Measurements from ENCODE around the gene OR2G6. TPM values are rescaled to one million over a fixed set of nuclear protein-coding genes. Genes with fewer than 3 reads are reported as not detected.

OR2G6 gene
- 4.3 and 13.2 TPM in 2 replicates for total RNA-seq

GRCh38 chr1:248507773-248508172 lies at the start of gene OR2G6:
TSS of gene OR2G6 (plus strand) at chr1:248508073. CDS start at chr1:248521647, 13,574 bp downstream.

GRCh38 chr1:248473051-248473450 lies 34.8 kb upstream of the OR2G6 start, which contains the start of gene OR2T3:
TSS of gene OR2T3 (plus strand) at chr1:248473351. CDS start at chr1:248473351, 0 bp downstream.

GRCh38 chr1:248488289-248488688 lies 19.6 kb upstream of the OR2G6 start, which contains the start of gene OR2T5:
TSS of gene OR2T5 (plus strand) at chr1:248488589. CDS start at chr1:248488589, 0 bp downstream.

GRCh38 chr1:248562672-248563071 lies 54.8 kb downstream of the OR2G6 start, which contains the start of gene OR2T29:
TSS of gene OR2T29 (minus strand) at chr1:248562772. CDS start at chr1:248559491, 3,281 bp downstream.

DNA sequence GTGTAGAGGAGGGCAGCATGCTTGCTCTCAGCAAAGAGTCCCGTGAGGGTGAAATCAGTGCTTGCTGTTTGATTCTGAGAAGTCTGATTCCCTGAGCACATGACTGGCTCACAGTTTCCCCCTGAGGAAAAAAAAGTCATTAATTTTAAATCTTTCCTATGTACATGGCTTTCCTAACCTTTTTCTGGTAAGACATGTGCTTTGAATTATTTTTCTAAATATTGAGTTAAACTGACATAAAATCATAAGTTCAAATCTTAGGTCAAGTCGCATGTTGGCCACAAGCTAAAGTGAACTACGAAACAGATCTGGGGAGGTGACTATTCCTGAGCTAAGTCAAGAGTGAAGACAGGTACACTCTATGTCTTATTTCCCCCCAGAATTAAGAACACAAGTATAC lies 66.8 kb downstream of the OR2G6 start, which contains the start of gene OR2T34:
OR2T34 (minus strand) TSS at position 101 of the 400 bp plus-strand sequence; CDS start at position 101, 0 bp downstream.

Other genes starting within 250 kb of the OR2G6 start
- gene OR2T33, start 230.1 kb upstream of the OR2G6 start, total RNA-seq: under 0.01 and 0.54 TPM in 2 replicates
- gene OR2T12, start 204.6 kb upstream of the OR2G6 start, total RNA-seq: not detected in 2 replicates
- not detected in 2 replicates for gene OR2M7, start 183.5 kb upstream of the OR2G6 start, total RNA-seq
- not detected in 2 replicates for gene OR14C36, start 159.3 kb upstream of the OR2G6 start, total RNA-seq
- gene OR2T4, start 146.4 kb upstream of the OR2G6 start, total RNA-seq: not detected in 2 replicates
- not detected in 2 replicates for gene OR2T6, start 132.3 kb upstream of the OR2G6 start, total RNA-seq
- not detected in 2 replicates for gene OR2T1, start 105.0 kb upstream of the OR2G6 start, total RNA-seq
- gene OR2T2, start 62.4 kb upstream of the OR2G6 start, total RNA-seq: 9.0 and 16.1 TPM in 2 replicates
- gene OR2T3, start 34.7 kb upstream of the OR2G6 start, total RNA-seq: 0.65 and 0.79 TPM in 2 replicates
- gene OR2T5, start 19.5 kb upstream of the OR2G6 start, total RNA-seq: 1.4 and 2.7 TPM in 2 replicates
- gene OR2T29, start 54.7 kb downstream of the OR2G6 start, total RNA-seq: 9.4 and 19.7 TPM in 2 replicates
- 9.8 and 12.4 TPM in 2 replicates for gene OR2T34, start 66.7 kb downstream of the OR2G6 start, total RNA-seq
- 9.8 and 22.2 TPM in 2 replicates for gene OR2T10, start 89.6 kb downstream of the OR2G6 start, total RNA-seq
- 7.0 and 8.2 TPM in 2 replicates for gene OR2T11, start 127.0 kb downstream of the OR2G6 start, total RNA-seq
- 2.4 and 4.9 TPM in 2 replicates for gene OR2T35, start 137.2 kb downstream of the OR2G6 start, total RNA-seq
- gene OR2T27, start 147.5 kb downstream of the OR2G6 start, total RNA-seq: not detected in 2 replicates
- gene OR14I1, start 194.7 kb downstream of the OR2G6 start, total RNA-seq: 0.76 TPM in 1 of 2 replicates, not detected in the other
- 0.22 TPM in 1 of 2 replicates, not detected in the other for gene LYPD8, start 247.7 kb downstream of the OR2G6 start, total RNA-seq